HG03558 (cell line): ENCODE results near the gene CCDC102A.

Source experiments
- ATAC-seq: cut with Tn5 transposase; IDR thresholded peaks from one replicate; pipeline ENCODE4 v1.9.1; 2021; ENCODE audit warnings: moderate number of reproducible peaks; ENCODE audit not compliant: unreplicated experiment; ENCODE audit errors: extremely low read depth

Gene CCDC102A

GRCh38 chr16:57483725-57484514, 52.5 kb downstream of the CCDC102A start:
- no peak for ATAC-seq

- ATAC-seq: no peak
Observed at GRCh38 chr16:57482845-57483545, 53.4 kb downstream of the CCDC102A start.

- ATAC-seq: no peak
Observed at GRCh38 chr16:57481421-57481820, 55.0 kb downstream of the CCDC102A start.

DNA sequence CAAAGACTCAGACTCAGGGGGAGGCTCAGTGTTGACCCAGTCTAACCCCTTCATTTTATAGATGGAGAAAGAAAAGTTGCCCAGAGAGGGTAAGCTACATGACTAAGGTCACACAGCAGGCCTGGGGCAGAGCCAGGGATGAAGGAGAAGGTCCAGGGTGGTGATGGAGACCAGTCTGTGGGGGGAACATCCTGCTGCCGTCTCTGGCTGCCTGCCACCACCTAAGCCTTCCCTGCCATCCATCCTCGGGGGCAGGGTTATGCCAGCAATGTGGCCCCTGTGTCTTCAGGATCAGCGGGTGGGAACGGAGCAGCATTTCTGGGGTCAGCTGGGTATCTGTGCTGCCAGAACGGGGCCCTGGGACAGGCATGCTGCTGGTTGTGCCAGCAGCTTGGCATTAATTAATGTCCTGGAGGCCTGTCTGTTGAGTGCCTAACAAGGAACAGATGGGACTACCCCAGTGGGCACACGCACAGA, 55.6 kb downstream of the CCDC102A start:
- no peak for ATAC-seq

GRCh38 chr16:57479976-57480753, 56.2 kb downstream of the CCDC102A start:
- ATAC-seq: no peak

GRCh38 chr16:57479205-57479975, 57.0 kb downstream of the CCDC102A start:
- ATAC-seq: no peak

DNA sequence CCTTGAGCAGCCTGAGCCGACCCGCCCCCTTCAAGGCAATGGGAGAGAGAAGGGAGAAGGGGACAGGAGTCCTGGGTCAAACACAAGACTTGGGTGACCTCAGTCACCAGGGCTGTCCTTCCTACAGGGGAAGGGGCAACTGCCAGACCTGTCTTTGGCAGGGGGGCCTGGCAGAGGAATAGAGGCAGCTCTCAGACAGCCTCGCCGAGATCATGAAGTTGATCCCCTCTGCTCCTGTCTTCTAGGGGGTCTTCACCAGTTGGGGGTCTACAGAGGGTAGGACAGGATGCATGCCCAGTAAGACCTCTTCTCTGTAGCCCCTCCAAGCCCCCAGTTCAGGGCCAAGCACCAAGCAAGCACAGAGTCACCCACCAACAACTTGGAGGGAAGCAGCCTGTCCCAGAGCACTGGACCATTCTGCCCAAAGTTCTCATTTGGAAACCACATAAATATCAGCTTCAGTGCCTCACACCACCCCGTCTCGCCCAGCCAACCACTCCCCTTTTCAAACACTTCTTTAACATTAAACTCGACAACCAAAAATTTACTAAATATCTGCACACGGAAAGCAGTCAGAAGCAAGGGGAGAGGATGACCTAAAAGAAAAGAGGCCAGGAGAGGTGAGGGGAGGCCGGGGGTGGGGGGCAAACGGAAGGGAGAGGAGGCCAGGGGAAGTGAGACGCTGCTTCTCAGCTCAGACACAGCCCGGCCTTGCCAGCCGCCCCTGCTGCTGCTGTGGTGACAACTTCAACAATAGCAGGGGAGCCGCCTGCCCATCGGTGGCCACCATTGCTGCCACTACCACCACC, 57.8 kb downstream of the CCDC102A start:
- no peak for ATAC-seq

- ATAC-seq: no peak
Observed at GRCh38 chr16:57477531-57478202, 58.7 kb downstream of the CCDC102A start.

- ATAC-seq: no peak
Observed at GRCh38 chr16:57476546-57477410, 59.6 kb downstream of the CCDC102A start.

DNA sequence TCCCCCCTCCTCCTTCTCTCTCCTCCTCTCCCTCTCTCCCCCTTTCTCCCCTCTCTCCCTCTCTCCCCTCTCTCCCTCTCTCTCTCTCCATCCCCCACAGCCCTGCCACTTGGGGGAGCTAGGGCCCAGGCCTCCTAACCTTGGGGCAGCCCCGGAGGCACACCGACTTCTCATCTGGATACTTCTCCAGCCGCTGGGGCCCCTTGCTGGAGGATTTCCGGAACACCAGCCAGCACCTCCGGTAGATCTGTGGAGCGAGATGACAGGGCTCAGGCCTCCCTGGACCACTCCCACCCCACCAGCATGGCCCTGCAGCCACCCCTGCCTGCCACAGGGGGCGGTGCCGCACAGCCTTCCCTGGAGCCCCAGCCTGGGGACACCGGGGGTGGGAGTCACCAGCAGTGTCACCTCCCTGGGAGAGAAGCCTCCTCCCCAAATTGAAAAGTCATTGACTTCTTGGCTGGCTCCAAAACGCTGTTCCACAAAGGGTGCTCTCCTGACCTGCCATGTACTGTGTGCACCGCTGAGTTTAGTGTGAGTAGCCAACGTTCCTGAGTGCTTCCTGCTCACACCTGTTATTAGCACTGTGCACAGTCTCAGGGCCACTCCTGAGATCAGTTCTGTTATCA, 60.5 kb downstream of the CCDC102A start:
- ATAC-seq: peak; percentile 93

DNA sequence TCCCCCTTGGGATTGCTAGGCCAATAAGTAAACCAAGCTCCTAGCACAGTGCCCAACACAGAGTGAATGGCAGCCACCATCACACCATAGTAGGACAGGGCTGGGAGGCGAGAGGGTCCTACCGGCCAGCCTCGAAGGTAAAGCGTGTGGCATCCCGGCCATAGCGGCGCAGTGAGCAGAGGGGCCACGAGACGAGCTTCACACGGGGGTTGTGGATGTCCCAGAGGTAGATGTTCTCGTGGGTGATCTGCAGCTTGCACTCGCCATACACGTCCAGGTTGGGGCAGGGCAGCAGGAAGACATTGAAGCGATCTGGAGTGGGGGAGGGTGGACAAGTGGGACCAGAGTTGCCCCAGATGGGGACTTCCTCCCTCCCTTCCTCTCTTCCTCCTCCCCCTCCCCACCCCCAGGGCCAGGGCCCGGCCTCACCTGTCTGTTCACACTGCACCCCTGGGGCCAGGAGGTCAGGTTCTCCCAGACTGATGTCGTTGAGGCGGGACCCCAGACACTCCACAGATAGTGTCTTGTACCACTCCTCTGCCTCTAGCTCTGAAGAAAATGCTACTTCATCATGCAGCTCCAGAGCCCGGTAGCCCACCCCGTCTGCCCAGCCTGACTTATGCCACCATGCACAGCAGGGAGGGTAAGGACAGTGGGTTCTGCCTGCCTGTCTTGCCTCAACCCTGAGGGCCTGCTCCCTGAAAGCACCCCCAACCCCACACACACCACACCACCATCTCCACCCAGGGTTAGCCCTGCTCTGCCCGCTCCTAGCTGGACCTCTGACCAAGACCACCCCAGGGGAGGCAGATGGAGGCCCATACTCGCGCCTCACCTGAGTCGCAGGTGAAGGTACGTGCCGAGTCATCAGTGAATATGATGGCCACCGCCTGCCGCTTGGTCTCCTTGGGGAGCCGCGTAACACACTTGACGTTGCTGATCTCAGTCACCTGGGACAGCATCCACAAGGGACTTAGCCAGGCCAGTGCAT, 61.4 kb downstream of the CCDC102A start:
- no peak for ATAC-seq

DNA sequence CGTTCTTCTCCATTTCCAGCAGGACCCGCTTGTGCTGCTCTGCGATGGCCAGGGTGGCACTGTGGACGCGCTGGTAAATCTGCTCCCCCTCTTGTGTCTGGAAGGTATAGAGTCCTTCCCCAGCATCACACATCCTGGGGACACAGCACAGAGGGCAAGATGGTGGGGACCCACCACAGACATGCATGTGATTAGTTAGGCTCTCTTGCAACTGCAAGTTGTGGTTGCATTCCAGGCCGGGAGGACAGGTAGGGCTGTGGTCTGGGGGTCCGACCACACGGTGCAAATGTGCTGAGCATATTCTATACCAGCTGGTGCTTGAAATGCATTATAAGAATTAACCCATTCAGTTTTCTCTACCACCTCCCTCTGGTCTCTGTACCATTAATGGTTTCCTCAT, 62.5 kb downstream of the CCDC102A start:
- no peak for ATAC-seq

- ATAC-seq: no peak
Observed at GRCh38 chr16:57473176-57473840, 63.1 kb downstream of the CCDC102A start.

DNA sequence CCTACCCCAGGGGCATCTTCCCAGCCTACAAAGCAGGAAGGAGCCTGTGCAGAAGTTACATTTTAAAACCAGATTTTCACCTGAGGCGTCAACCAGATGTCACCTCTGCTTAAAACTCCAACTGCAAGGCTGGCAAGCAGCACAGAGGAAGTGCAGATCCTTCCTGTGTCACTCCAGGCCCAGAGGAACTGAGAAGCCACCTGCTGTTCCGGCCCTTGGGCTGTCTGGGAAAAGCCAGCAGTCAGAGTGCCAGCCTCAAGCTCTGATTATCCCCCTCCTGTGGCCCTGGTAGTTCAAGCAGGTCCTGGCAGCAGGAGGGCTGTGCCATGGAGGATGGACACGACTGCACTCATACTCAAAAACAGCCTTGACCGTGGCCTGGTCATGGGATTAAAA, 63.7 kb downstream of the CCDC102A start:
- no peak for ATAC-seq

- no peak for ATAC-seq
Observed at GRCh38 chr16:57471852-57472664, 64.3 kb downstream of the CCDC102A start.
